Endothelial cell of umbilical vein (primary cell): ENCODE results near the gene ATP5ME. TPM values are rescaled to one million over a fixed set of nuclear protein-coding genes. Genes with fewer than 3 reads are reported as not detected.

Source experiments
- BruUV-seq: library from RNA; stranded (reverse); fragments of 400-500 nt; replicated peaks from 2 replicates; lab custom pipeline; 2021; lab: Mats Ljungman, UMichigan
- CTCF ChIA-PET: fragments of 300-600, 350-600 bp; sonication (Branson Sonifier 250); formaldehyde crosslinking; loops from one replicate; lab custom pipeline; 2021; ENCODE audit warnings: antibody characterized with exemption, inconsistent platforms; lab: Charles Lee
- POLR2A ChIA-PET: fragments of 300-600, 350-600 bp; sonication (Branson Sonifier 250); formaldehyde crosslinking; loops from one replicate; lab custom pipeline; 2021; ENCODE audit warnings: antibody characterized with exemption, inconsistent platforms; lab: Charles Lee
- DNase-seq: peaks from one replicate; pipeline ENCODE4 v3.0.0-alpha.2; 2011; ENCODE audit warnings: low read depth, low spot score
- FAIRE-seq: peaks from 2 replicates; lab custom pipeline; 2011; peaks lifted over from hg19 to GRCh38; lab: Jason Lieb, UNC
- H2AFZ ChIP-seq: 2 replicates; pipeline ENCODE4 v1.6.0; 2012; ENCODE audit warnings: low read depth, low read length, control low read depth, inconsistent platforms
- H3K27ac ChIP-seq: 2 replicates; pipeline ENCODE4 v1.5.1; 2011; ENCODE audit warnings: low read depth, mild to moderate bottlenecking, control low read depth, low read length, moderate library complexity; ENCODE audit not compliant: insufficient read depth
- H3K27me3 ChIP-seq, 2 experiments: 2 replicates each; pipeline versions ENCODE4 v1.6.0 to v1.6.1; 2011; ENCODE audit warnings: low read length in 2 of 2, mixed read lengths in 1 of 2; ENCODE audit not compliant: control insufficient read depth in 2 of 2, insufficient read depth in 2 of 2
- H3K36me3 ChIP-seq, 2 experiments: 2 replicates in 1 of 2; 3 replicates in 1 of 2; pipeline ENCODE4 v1.5.1; 2011; ENCODE audit warnings: low read length in 2 of 2, mild to moderate bottlenecking in 1 of 2, moderate library complexity in 1 of 2; ENCODE audit not compliant: control insufficient read depth in 2 of 2, insufficient read depth in 2 of 2; ENCODE audit errors: extremely low read depth in 1 of 2
- H3K4me1 ChIP-seq: 3 replicates; pipeline ENCODE4 v1.5.1; 2011; ENCODE audit warnings: mild to moderate bottlenecking, low read length; ENCODE audit not compliant: control insufficient read depth, insufficient read depth; ENCODE audit errors: extremely low read depth
- H3K4me2 ChIP-seq: 2 replicates; pipeline ENCODE4 v1.6.1; 2011; ENCODE audit warnings: low read length, control low read depth, mixed read lengths; ENCODE audit not compliant: insufficient read depth
- H3K4me3 ChIP-seq, 3 experiments: fragments of 200-600 bp in 1 of 3; sonication (generic), shearing (Covaris generic) in 1 of 3; replicated peaks in 1 of 3; 2 replicates each; pipeline ENCODE4 v1.5.1; 2011 to 2016; ENCODE audit warnings: control low read depth in 3 of 3, low read length in 3 of 3, mild to moderate bottlenecking in 2 of 3, inconsistent platforms in 1 of 3, low read depth in 1 of 3, moderate library complexity in 1 of 3; ENCODE audit not compliant: insufficient read depth in 1 of 3
- H3K79me2 ChIP-seq: 2 replicates; pipeline ENCODE4 v1.6.0; 2012; ENCODE audit warnings: low read length, inconsistent platforms; ENCODE audit not compliant: control insufficient read depth, insufficient read depth
- H3K9ac ChIP-seq: replicated peaks from 2 replicates; pipeline ENCODE3; 2011; ENCODE audit warnings: low read length, control low read depth; ENCODE audit not compliant: insufficient read depth; ENCODE audit errors: extremely low read depth
- H3K9me1 ChIP-seq: replicated peaks from 3 replicates; pipeline ENCODE4 v1.6.0; 2011; ENCODE audit warnings: mild to moderate bottlenecking, low read length; ENCODE audit not compliant: control insufficient read depth, insufficient read depth; ENCODE audit errors: extremely low read depth
- H3K9me3 ChIP-seq: replicated peaks from 2 replicates; pipeline ENCODE4 v1.5.1; 2012; ENCODE audit warnings: low read length, inconsistent platforms; ENCODE audit not compliant: control insufficient read depth, insufficient read depth
- H4K20me1 ChIP-seq: replicated peaks from 2 replicates; pipeline ENCODE3; 2011; ENCODE audit warnings: mild to moderate bottlenecking, low read length; ENCODE audit not compliant: control insufficient read depth, insufficient read depth; ENCODE audit errors: extremely low read depth
- EZH2 ChIP-seq: IDR thresholded peaks from 2 replicates; pipeline ENCODE4 v1.6.1; 2012; ENCODE audit warnings: borderline replicate concordance, low read depth, mild to moderate bottlenecking, moderate library complexity, low read length, inconsistent platforms; ENCODE audit not compliant: severe bottlenecking
- FOS ChIP-seq: IDR thresholded peaks from 2 replicates; pipeline ENCODE4 v1.6.1; 2011; ENCODE audit warnings: mild to moderate bottlenecking, low read length, moderate library complexity, borderline replicate concordance; ENCODE audit not compliant: insufficient read depth
- GATA2 ChIP-seq: IDR thresholded peaks from 2 replicates; pipeline ENCODE4 v1.7.0; 2011; ENCODE audit warnings: low read depth, mild to moderate bottlenecking, moderate library complexity, mixed read lengths, low read length; ENCODE audit not compliant: insufficient read length, insufficient read depth
- JUN ChIP-seq: IDR thresholded peaks from 2 replicates; pipeline ENCODE4 v1.6.1; 2011; ENCODE audit warnings: borderline replicate concordance, low read depth; ENCODE audit not compliant: insufficient read length, insufficient read depth
- MYC ChIP-seq: IDR thresholded peaks from one replicate; pipeline ENCODE4 v1.6.1; 2011; ENCODE audit warnings: mild to moderate bottlenecking, low read depth, low read length
- POLR2A ChIP-seq: IDR thresholded peaks from 2 replicates; pipeline ENCODE4 v1.6.1; 2012; ENCODE audit warnings: low read depth, mild to moderate bottlenecking, control low read depth, low read length
- POLR2AphosphoS5 ChIP-seq: IDR thresholded peaks from 2 replicates; pipeline ENCODE4 v1.6.1; 2012; ENCODE audit warnings: low read depth, mild to moderate bottlenecking, control low read depth, low read length, moderate library complexity; ENCODE audit not compliant: insufficient read depth
- dilution Hi-C: fragments of 300-500 bp; cut with MboI; formaldehyde crosslinking; loops from one replicate; pipeline ENCODE4 v1.15.0; 2019; ENCODE audit warnings: low sequenced_read_pairs; ENCODE audit not compliant: extremely low pct_ligation_motif_present
- intact Hi-C: fragments of 100-400 bp; cut with micrococcal nuclease; formaldehyde crosslinking; loops from one replicate; pipeline ENCODE4 v1.10.0; 2022
- polyA plus RNA-seq, 4 experiments: library from polyadenylated mRNA; depleted of rRNA in 3 of 4; stranded (reverse) in 3 of 4; unstranded in 1 of 4; fragments of >200 nt; gene quantifications; 2 replicates each; pipeline versions ENCODE4 v1.2.1 to v1.2.3, GENCODE V29; 2011 to 2012; ENCODE audit warnings: missing spikeins in 1 of 4
- total RNA-seq: library from RNA; stranded (reverse); gene quantifications from 2 replicates; pipeline ENCODE4 v1.2.3, GENCODE V29; 2021
- TF ChIP-seq, protein P1 (sequence below), 2 donors: IDR thresholded peaks; 1 replicate in 1 of 2; 2 replicates in 1 of 2; pipeline ENCODE4 v1.5.1; 2011; ENCODE audit warnings: low read length in 2 of 2, mild to moderate bottlenecking in 2 of 2, moderate library complexity in 2 of 2, control low read depth in 1 of 2, inconsistent platforms in 1 of 2, low read depth in 1 of 2; ENCODE audit not compliant: insufficient read depth in 1 of 2; ENCODE audit errors: extremely low read depth in 1 of 2

ATP5ME gene
- total and polyA plus RNA-seq, 2 donors (not counting 3 experiments of a cell fraction or from before 2014, with no cell fraction given) = 303 to 304 TPM

DNA sequence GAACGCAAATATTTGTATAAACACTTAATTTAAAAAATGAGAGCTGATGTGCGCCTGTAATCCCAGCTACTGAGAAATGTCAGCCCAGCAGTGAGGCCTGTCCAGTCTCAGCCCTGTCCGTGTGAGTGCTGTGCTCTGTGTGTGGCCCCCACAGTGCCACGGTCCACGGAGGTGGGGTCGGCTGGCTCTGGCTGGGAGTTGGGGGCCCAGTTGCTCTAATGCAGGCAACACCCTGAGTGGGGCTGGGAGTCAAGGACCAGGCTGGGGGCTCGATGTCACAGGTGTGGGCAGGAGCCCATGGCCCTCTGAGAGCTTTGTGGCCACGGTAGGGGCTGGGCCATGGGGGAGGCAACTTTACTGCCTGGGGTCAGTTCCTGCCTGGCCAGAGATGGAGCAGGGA is 44.4 kb upstream of the ATP5ME start:
- no peak overlapping the region for H3K9ac ChIP-seq
- H3K9me1 ChIP-seq = no peaks in the 10 kb centered on the region
- TF ChIP-seq, protein P1, sequence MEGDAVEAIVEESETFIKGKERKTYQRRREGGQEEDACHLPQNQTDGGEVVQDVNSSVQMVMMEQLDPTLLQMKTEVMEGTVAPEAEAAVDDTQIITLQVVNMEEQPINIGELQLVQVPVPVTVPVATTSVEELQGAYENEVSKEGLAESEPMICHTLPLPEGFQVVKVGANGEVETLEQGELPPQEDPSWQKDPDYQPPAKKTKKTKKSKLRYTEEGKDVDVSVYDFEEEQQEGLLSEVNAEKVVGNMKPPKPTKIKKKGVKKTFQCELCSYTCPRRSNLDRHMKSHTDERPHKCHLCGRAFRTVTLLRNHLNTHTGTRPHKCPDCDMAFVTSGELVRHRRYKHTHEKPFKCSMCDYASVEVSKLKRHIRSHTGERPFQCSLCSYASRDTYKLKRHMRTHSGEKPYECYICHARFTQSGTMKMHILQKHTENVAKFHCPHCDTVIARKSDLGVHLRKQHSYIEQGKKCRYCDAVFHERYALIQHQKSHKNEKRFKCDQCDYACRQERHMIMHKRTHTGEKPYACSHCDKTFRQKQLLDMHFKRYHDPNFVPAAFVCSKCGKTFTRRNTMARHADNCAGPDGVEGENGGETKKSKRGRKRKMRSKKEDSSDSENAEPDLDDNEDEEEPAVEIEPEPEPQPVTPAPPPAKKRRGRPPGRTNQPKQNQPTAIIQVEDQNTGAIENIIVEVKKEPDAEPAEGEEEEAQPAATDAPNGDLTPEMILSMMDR (IDR thresholded peaks at IDR 0.05; ENCODE audit: extremely low read depth in 1 of 2, insufficient read depth in 1 of 2, low read depth in 1 of 2, low read length in 2 of 2) = no peak
- TF ChIP-seq JUN = no peak
- no peak for TF ChIP-seq MYC
- no peak for TF ChIP-seq POLR2A
- TF ChIP-seq POLR2AphosphoS5 = no peak
- no peak for TF ChIP-seq GATA2
- TF ChIP-seq FOS = no peak
- TF ChIP-seq EZH2 = no peak
- no peak overlapping the region for H3K4me3 ChIP-seq
- BruUV-seq = no TSS peak
- no peak overlapping the region for H2AFZ ChIP-seq
- no peak overlapping the region for H3K27ac ChIP-seq
- POLR2A ChIA-PET = no interaction called here
- DNase-seq = no peak
- H3K79me2 ChIP-seq = peaks cover 80% of the 10 kb centered on the region
- peaks cover 8% of the 10 kb centered on the region for H3K4me1 ChIP-seq
- dilution Hi-C loops = no loop called here
- no peak overlapping the region for H3K4me2 ChIP-seq
- no peaks in the 10 kb centered on the region for H4K20me1 ChIP-seq
- FAIRE-seq = no peak
- intact Hi-C loops = no loop called here
- H3K9me3 ChIP-seq = no peaks in the 10 kb centered on the region
- H3K36me3 ChIP-seq = peaks cover 4 to 8% of the 10 kb centered on the region in 2 experiments
- CTCF ChIA-PET = interaction anchor here (0.7 kb wide), 1 partner anchor 24 kb away, joined by 3 read pairs; no protein-coding TSS in a partner anchor
- H3K27me3 ChIP-seq = no peaks in the 10 kb centered on the region
